H1 (cell line): ENCODE measurements around the gene NEDD9. TPM values are rescaled to one million over a fixed set of nuclear protein-coding genes. Genes with fewer than 3 reads are reported as not detected.

ENCODE experiments used
- CHD1 ChIP-seq: IDR thresholded peaks from 2 replicates; pipeline ENCODE4 v1.6.1; 2012; ENCODE audit warnings: low read depth, low read length, improper control_type of control experiment
- CHD2 ChIP-seq: IDR thresholded peaks from 2 replicates; pipeline ENCODE4 v1.6.1; 2012; ENCODE audit warnings: low read length, improper control_type of control experiment
- FOSL1 ChIP-seq: IDR thresholded peaks from 2 replicates; pipeline ENCODE4 v1.6.1; 2011; ENCODE audit warnings: mild to moderate bottlenecking, low read depth, low read length, moderate library complexity; ENCODE audit not compliant: insufficient read depth
- NANOG ChIP-seq: IDR thresholded peaks from 2 replicates; pipeline ENCODE4 v1.6.1; 2011; ENCODE audit warnings: low read length, low read depth, mild to moderate bottlenecking, inconsistent platforms; ENCODE audit not compliant: insufficient read depth, poor library complexity, severe bottlenecking
- RXRA ChIP-seq: IDR thresholded peaks from 2 replicates; pipeline ENCODE4 v1.6.1; 2011; ENCODE audit warnings: low read depth, mild to moderate bottlenecking, low read length, moderate library complexity; ENCODE audit not compliant: insufficient read depth
- SIX5 ChIP-seq: IDR thresholded peaks from 2 replicates; pipeline ENCODE4 v1.6.1; 2011; ENCODE audit warnings: mild to moderate bottlenecking, low read depth, low read length
- polyA plus RNA-seq, 7 experiments: library from polyadenylated mRNA; depleted of rRNA in 3 of 7; stranded (reverse) in 5 of 7; unstranded in 2 of 7; fragments of >200 nt in 5 of 7; fragments of 200-250 nt in 2 of 7; gene quantifications; 1 replicate in 5 of 7; 2 replicates in 1 of 7; 4 replicates in 1 of 7; pipeline versions ENCODE4 v1.2.1 to v1.2.3, GENCODE V29; 2011 to 2013; ENCODE audit warnings: missing spikeins in 2 of 7, mixed read lengths in 2 of 7
- total RNA-seq: library from RNA; stranded (reverse); fragmentation: NEBNext Ultra II Directional; extraction: Animal tissue kit (Norgen Biotek cat#: 25700); gene quantifications from 2 replicates; pipeline ENCODE4 v1.2.1, GENCODE V29; 2021

Gene NEDD9
- total and polyA plus RNA-seq, 2 of the 8 experiments (the other 6 are each of a cell fraction or from before 2014, with no cell fraction given), result 3.6 to 12.0 TPM

- TF ChIP-seq FOSL1 (no peak), RXRA (no peak), NANOG (no peak), CHD2 (no peak), CHD1 (no peak), SIX5 (no peak)
Observed at GRCh38 chr6:11226005-11226404, 6.5 kb downstream of the NEDD9 start (continued).
